Ishikawa (cell line): ENCODE data around the gene GRAMD4.

Experiments
- CREB1 ChIP-seq: IDR thresholded peaks from 2 replicates; pipeline ENCODE4 v1.6.1; 2012; ENCODE audit warnings: low read depth
- EGR1 ChIP-seq: IDR thresholded peaks from 2 replicates; pipeline ENCODE4 v1.6.1; 2012
- EP300 ChIP-seq: IDR thresholded peaks from 2 replicates; pipeline ENCODE4 v1.6.1; 2012; ENCODE audit warnings: borderline replicate concordance
- FOXM1 ChIP-seq: IDR thresholded peaks from 2 replicates; pipeline ENCODE4 v1.6.1; 2012; ENCODE audit warnings: low read depth, borderline replicate concordance
- MAX ChIP-seq: IDR thresholded peaks from 2 replicates; pipeline ENCODE4 v1.6.1; 2012
- RAD21 ChIP-seq: IDR thresholded peaks from 2 replicates; pipeline ENCODE4 v1.6.1; 2012; ENCODE audit warnings: low read depth
- TAF1 ChIP-seq: IDR thresholded peaks from 2 replicates; pipeline ENCODE4 v1.6.1; 2012; ENCODE audit warnings: low read depth, mild to moderate bottlenecking
- YY1 ChIP-seq: IDR thresholded peaks from 2 replicates; pipeline ENCODE4 v1.6.1; 2012; ENCODE audit warnings: low read depth
- TF ChIP-seq, protein P1 (sequence below): IDR thresholded peaks from 2 replicates; pipeline ENCODE4 v1.6.1; 2012

DNA sequence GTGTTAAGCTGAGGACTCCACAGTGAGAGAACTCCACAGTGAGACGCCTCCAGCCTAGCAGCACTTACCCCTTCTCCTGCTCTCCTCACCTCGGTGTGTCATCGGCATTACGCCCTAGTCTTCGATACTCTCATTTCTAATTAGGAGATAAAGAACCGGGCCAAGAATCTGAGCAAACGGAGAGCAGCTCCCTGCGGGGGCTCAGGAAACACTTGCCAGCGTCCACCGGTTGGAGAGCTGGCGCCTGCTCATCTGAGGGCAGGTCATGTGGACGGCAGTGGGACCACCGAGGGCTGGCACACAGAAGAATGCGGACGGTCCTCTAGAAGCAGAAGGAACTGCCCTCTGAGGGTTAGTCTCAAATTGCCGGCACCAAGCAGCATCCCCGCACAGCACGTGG is 104.9 kb downstream of the GRAMD4 start:
- no peak for TF ChIP-seq MAX
- no peak for TF ChIP-seq TAF1
- TF ChIP-seq, protein P1, sequence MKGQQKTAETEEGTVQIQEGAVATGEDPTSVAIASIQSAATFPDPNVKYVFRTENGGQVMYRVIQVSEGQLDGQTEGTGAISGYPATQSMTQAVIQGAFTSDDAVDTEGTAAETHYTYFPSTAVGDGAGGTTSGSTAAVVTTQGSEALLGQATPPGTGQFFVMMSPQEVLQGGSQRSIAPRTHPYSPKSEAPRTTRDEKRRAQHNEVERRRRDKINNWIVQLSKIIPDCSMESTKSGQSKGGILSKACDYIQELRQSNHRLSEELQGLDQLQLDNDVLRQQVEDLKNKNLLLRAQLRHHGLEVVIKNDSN: no peak
- no peak for TF ChIP-seq YY1
- TF ChIP-seq CREB1: no peak
- no peak for TF ChIP-seq FOXM1
- no peak for TF ChIP-seq EP300
- no peak for TF ChIP-seq EGR1
- TF ChIP-seq RAD21: no peak
